OCI-LY1 (cell line): Measurements from ENCODE around the gene MAPT.

Source experiments
- EZH2 ChIP-seq: fragments of 200-600 bp; sonication (generic), shearing (Covaris generic); IDR thresholded peaks from 2 replicates; pipeline ENCODE4 v1.8.0; 2017; ENCODE audit warnings: borderline replicate concordance, mixed run types, mild to moderate bottlenecking, antibody characterized with exemption, low read length, moderate library complexity, mixed read lengths
- TF ChIP-seq, protein P1 (sequence below): fragments of 200-600 bp; sonication (generic), shearing (Covaris generic); IDR thresholded peaks from 2 replicates; pipeline ENCODE4 v1.5.1; 2017; ENCODE audit warnings: mild to moderate bottlenecking, antibody characterized with exemption, low read length, moderate library complexity, mixed read lengths

DNA sequence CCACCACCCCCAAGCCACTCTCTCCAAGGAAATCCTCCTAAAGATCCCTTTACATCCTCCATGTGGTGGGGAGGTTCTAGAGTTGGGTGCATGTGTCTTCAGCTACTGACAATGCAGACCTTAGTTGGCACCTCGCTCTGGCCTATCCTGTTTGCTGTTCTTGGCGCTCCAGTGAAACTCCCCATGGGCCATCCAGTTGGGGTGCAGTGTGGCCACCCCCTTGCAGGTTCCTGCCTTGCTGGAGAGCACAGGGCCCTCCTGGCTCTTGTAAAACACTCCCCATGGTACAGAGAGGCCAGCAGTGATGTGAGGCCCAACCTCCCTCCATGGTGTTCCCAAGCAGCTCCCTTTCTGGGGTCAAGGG lies 82.0 kb downstream of the MAPT start:
- TF ChIP-seq, protein P1, sequence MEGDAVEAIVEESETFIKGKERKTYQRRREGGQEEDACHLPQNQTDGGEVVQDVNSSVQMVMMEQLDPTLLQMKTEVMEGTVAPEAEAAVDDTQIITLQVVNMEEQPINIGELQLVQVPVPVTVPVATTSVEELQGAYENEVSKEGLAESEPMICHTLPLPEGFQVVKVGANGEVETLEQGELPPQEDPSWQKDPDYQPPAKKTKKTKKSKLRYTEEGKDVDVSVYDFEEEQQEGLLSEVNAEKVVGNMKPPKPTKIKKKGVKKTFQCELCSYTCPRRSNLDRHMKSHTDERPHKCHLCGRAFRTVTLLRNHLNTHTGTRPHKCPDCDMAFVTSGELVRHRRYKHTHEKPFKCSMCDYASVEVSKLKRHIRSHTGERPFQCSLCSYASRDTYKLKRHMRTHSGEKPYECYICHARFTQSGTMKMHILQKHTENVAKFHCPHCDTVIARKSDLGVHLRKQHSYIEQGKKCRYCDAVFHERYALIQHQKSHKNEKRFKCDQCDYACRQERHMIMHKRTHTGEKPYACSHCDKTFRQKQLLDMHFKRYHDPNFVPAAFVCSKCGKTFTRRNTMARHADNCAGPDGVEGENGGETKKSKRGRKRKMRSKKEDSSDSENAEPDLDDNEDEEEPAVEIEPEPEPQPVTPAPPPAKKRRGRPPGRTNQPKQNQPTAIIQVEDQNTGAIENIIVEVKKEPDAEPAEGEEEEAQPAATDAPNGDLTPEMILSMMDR: no peak
- TF ChIP-seq EZH2: no peak
